Stimulated activated CD4-positive, alpha-beta T cell treated with anti-CD3 and anti-CD28 coated beads, TNF-alpha, amount 100 ng/mL, for 1 hour (primary cell): ENCODE results near the gene RNF214.

Source experiments
- DNase-seq, 3 donors: peaks; one replicate each; pipeline ENCODE4 v3.0.0-alpha.2; 2020; ENCODE audit warnings: low read depth in 3 of 3, low spot score in 1 of 3

Gene RNF214

GRCh38 chr11:117212697-117213355 is 19.6 kb upstream of the RNF214 start:
- DNase-seq = no peak

- no peak for DNase-seq
Observed at GRCh38 chr11:117214404-117215110, 17.9 kb upstream of the RNF214 start.

GRCh38 chr11:117217141-117218084 is 15.1 kb upstream of the RNF214 start:
- no peak for DNase-seq

DNA sequence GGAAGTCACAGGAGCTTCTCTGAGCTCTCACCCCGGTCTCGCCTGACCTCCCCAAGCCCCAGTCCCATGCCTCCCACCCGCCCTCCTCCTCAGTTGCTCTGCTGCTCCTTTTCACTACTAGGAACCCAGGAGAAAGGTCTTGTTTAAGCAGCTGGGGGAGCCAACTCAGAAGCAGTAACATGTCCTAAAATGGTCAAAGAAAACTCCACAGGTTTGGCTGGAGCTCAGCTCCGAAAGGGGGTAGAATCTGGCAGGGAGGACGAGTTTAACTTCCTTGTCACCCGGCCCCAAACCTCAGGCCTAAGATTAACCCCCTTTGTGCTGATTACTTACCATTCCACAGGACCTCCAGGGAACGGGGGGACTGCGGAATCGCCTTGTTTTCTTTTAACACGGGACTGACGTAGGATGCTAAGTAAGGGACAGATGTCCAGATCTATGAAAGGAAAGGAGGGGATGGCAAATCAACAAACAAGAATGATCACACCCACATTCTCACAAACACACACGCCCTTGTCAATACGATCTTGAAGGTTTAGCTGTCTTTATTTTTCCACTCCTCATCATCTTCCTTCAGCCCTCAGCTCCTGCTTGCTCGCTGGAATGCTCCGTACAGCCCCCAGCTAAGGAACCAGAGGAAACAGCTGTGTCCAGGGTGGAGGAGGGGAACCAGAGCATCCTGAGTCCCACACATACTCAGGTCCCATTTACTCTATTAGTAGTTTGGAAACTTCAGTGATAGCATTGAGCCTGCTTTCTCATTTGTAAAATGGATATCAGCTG is 14.1 kb upstream of the RNF214 start:
- DNase-seq = no peak

DNA sequence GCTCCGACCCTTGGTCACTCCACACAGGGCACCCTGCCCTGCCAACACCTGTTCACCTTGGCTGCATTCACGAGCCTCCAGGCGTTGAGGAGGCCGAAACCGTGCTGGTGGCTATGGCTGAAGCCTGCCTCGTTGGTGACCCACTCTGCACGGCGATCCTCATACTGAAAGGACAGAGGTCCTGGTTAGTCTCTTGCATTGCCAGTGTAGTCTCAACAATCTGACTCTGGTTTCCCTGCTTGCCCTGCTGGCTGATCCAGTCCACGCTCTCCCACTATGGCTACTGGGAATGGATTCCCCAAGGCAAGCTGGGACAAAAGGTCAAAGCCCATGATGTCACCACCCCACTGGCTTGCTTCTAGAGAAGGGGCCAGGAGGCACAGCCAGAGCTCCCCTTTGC is 13.5 kb upstream of the RNF214 start:
- DNase-seq = no peak

DNA sequence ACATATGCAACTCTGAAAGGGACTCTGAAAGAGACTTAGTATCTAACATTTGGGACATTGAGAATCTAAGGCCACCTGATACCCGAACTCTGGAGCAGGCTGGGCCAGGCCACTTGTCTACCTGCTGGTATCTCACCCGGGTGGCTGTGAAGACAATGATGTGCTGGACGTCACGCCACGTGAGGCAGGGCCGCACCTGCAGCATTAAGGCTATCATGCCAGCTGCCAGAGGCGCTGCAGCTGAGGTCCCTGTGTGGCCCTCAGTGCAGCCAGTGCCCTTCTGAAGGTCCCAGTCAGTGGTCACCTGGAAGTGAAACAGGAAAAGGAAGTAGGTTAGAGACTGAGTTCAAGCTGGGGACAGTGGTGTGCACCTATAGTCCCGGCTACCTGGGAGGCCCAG is 13.0 kb upstream of the RNF214 start:
- DNase-seq = no peak

GRCh38 chr11:117219995-117220394 is 12.5 kb upstream of the RNF214 start:
- no peak for DNase-seq

DNA sequence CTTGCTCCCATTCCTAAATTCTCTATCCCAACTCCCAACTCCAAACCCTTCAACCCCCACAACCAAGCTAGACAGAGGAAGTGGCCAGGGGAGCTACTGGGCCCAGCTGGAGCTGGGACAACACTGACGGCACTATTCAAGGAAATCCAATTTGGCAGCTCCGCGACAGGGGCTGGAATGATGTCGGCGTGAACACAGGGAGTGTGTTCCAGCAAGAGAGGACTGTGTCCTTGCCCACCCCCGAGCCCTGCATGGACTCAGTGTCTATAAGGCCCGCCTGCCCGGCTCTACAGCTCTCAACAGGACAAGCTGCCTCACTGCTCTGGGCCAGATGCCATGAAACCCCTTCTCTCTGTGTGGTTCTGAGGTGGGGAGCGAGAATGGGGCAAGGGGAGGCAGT is 11.9 kb upstream of the RNF214 start:
- DNase-seq = no peak

GRCh38 chr11:117220999-117221774 is 11.3 kb upstream of the RNF214 start:
- DNase-seq = no peak

GRCh38 chr11:117221775-117222517 is 10.5 kb upstream of the RNF214 start:
- DNase-seq = no peak

- DNase-seq = no peak
Observed at GRCh38 chr11:117222991-117223740, 9.3 kb upstream of the RNF214 start.

GRCh38 chr11:117223741-117224689 is 8.5 kb upstream of the RNF214 start:
- DNase-seq = no peak

DNA sequence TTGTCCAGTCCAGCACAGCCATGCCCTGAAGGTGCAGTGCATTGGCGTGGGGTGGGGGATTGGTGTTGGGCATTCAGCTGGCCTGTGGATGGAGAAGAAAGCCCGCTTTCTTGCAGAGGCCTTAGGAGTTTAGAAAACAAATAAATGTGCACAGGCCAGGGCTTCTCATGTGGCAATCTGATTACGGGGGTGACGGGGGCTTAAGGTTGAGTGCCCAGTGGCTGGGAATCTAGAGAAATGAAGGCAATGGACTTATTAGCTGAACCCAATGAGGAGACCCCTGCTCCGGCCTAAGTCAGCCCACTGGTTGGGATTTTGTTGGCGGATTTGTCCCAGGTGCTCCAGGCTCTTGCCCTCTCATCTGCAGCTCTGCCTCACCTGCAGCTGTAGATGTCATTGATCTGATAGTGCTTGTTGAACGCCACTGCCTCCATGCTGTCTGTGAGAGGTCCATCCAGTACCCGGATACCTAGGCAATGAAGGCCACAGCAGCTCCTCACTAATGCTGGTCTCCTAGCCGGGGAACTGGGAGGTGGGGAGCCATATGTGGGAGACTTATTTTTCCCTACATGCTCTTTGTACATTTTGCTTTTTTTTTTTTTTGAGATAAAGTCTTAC is 6.8 kb upstream of the RNF214 start:
- no peak for DNase-seq

- peak in 1 of 3 donors; percentile 16 for DNase-seq
Observed at GRCh38 chr11:117226388-117227385, 5.8 kb upstream of the RNF214 start.

- no peak for DNase-seq
Observed at GRCh38 chr11:117228091-117228490, 4.4 kb upstream of the RNF214 start.

GRCh38 chr11:117229411-117229810 is 3.1 kb upstream of the RNF214 start:
- no peak for DNase-seq
